ENCODE measurements around the gene FCN3. TPM values are rescaled to one million over a fixed set of nuclear protein-coding genes. Genes with fewer than 3 reads are reported as not detected.
"Not testable (repeated sequence)": the region's sequence is repeated elsewhere in the genome, so short reads cannot be mapped to it uniquely, and the experiment has no call there.

FCN3 gene
- polyA plus RNA-seq, result not detected

- peaks cover 0 to 2% of the 10 kb centered on the region in 2 donors for H3K4me1 Mint-ChIP-seq
- H3K27me3 Mint-ChIP-seq (ENCODE audit: low read depth in 3 of 3), result no peaks in the 10 kb centered on the region
- H3K9me3 Mint-ChIP-seq, result no peaks in the 10 kb centered on the region
- DNase-seq, result no peak
- no peaks in the 10 kb centered on the region for H3K36me3 Mint-ChIP-seq
- H3K27ac Mint-ChIP-seq, result no peak within 1 kb of the TSS
- H3K4me3 Mint-ChIP-seq, result no peak within 1 kb of the TSS
Measured at GRCh38 chr1:27374362-27375086, at the start of gene FCN3. FCN3 (minus strand) TSS chr1:27374824; CDS start chr1:27374818, 6 bp downstream.

DNA sequence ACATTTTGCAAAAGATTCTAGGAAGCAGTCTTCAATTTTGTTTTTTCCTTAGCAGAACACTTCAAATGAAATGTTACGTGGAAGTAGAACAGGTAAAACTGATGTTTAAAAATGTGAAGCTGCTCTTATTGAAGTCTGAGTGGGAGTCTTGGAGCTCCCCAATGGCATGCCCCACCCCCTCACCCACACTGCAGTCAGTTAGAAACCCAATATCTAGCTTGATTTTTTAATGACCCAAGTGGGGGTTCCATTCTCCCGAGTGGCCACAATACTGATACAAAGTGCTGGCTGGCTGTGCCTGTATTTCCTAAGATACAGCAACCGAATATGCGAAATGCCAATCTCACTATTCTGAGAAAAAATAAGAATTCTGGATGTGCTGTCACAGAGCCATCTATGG, 49.1 kb upstream of the FCN3 start:
- DNase-seq, result no peak
- H3K4me3 Mint-ChIP-seq, result no peak overlapping the region
- H3K27ac Mint-ChIP-seq, result peak overlapping the region in 5 of 6 donors; percentile 18 to 79 (median 41)
- no peaks in the 10 kb centered on the region for H3K9me3 Mint-ChIP-seq
- H3K4me1 Mint-ChIP-seq, result peaks cover 51 to 68% of the 10 kb centered on the region in 2 donors
- H3K27me3 Mint-ChIP-seq (ENCODE audit: low read depth in 3 of 3), result no peaks in the 10 kb centered on the region
- H3K36me3 Mint-ChIP-seq, result peaks cover 3 to 5% (median 4%) of the 10 kb centered on the region in 3 donors

- Mint-ChIP-seq H3K4me3 (peak overlapping the region in 2 of 5 donors; percentile 36 to 74), H3K4me1 (peaks cover 50 to 69% of the 10 kb centered on the region in 2 donors)
- DNase-seq, result peak; percentile 30 to 71 (median 44)
Measured at GRCh38 chr1:27418326-27419185, 43.9 kb upstream of the FCN3 start.

GRCh38 chr1:27417713-27418112, 43.1 kb upstream of the FCN3 start:
- no peak for DNase-seq
- Mint-ChIP-seq H3K4me1 (peaks cover 49 to 66% of the 10 kb centered on the region in 2 donors), H3K27me3 (ENCODE audit: low read depth in 3 of 3) (peaks cover 0 to 5% (median 0%) of the 10 kb centered on the region in 3 donors), H3K9me3 (no peaks in the 10 kb centered on the region), H3K27ac (peak overlapping the region in 5 of 6 donors; percentile 52 to 98 (median 84)), H3K36me3 (peaks cover 17 to 46% (median 24%) of the 10 kb centered on the region in 3 donors), H3K4me3 (no peak overlapping the region)

More at GRCh38 chr1:27418326-27419185, 43.9 kb upstream of the FCN3 start:
- Mint-ChIP-seq H3K27me3 (ENCODE audit: low read depth in 3 of 3) (peaks cover 0 to 5% (median 0%) of the 10 kb centered on the region in 3 donors), H3K27ac (peak overlapping the region; percentile 36 to 98 (median 84)), H3K36me3 (peaks cover 13 to 39% (median 18%) of the 10 kb centered on the region in 3 donors), H3K9me3 (no peaks in the 10 kb centered on the region)

GRCh38 chr1:27416387-27417111, 41.9 kb upstream of the FCN3 start:
- peaks cover 38 to 55% of the 10 kb centered on the region in 2 donors for H3K4me1 Mint-ChIP-seq
- peaks cover 17 to 50% (median 24%) of the 10 kb centered on the region in 3 donors for H3K36me3 Mint-ChIP-seq
- H3K27me3 Mint-ChIP-seq (ENCODE audit: low read depth in 3 of 3), result peaks cover 0 to 5% (median 0%) of the 10 kb centered on the region in 3 donors
- H3K9me3 Mint-ChIP-seq, result no peaks in the 10 kb centered on the region
- H3K4me3 Mint-ChIP-seq, result peak overlapping the region in 1 of 5 donors; percentile 47
- DNase-seq, result peak; percentile 57 to 73 (median 67)
- H3K27ac Mint-ChIP-seq, result peak overlapping the region; percentile 23 to 85 (median 49)

DNA sequence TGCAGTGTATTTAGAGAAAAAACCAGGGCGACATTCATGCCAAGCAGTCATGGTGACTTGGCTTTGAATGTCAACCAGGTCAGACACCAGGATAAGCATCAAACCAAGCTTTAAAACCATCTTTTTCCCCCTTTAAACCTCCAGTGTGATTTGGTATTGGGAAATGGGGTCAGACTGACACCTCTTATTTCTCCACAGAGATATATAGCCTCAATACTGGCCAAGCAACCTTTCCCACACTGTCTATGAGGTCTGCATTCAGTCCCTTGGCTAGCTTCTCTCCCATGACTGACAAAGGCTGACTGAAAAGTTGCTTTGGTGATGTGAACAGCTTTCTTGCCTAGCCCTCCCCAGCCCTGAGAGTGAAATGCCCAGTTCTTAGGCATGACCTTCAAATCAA, 39.5 kb upstream of the FCN3 start:
- peak overlapping the region in 1 of 6 donors; percentile 48 for H3K27ac Mint-ChIP-seq
- no peak overlapping the region for H3K4me3 Mint-ChIP-seq
- peaks cover 22 to 64% (median 30%) of the 10 kb centered on the region in 3 donors for H3K36me3 Mint-ChIP-seq
- no peaks in the 10 kb centered on the region for H3K9me3 Mint-ChIP-seq
- H3K27me3 Mint-ChIP-seq (ENCODE audit: low read depth in 3 of 3), result peaks cover 0 to 8% (median 0%) of the 10 kb centered on the region in 3 donors
- H3K4me1 Mint-ChIP-seq, result peaks cover 29 to 46% of the 10 kb centered on the region in 2 donors
- no peak for DNase-seq

GRCh38 chr1:27413004-27413403, 38.4 kb upstream of the FCN3 start:
- no peaks in the 10 kb centered on the region for H3K9me3 Mint-ChIP-seq
- peaks cover 0 to 8% (median 0%) of the 10 kb centered on the region in 3 donors for H3K27me3 Mint-ChIP-seq (ENCODE audit: low read depth in 3 of 3)
- H3K27ac Mint-ChIP-seq, result peak overlapping the region in 1 of 6 donors; percentile 40
- H3K4me3 Mint-ChIP-seq, result no peak overlapping the region
- H3K36me3 Mint-ChIP-seq, result peaks cover 22 to 69% (median 30%) of the 10 kb centered on the region in 3 donors
- H3K4me1 Mint-ChIP-seq, result peaks cover 22 to 35% of the 10 kb centered on the region in 2 donors
- DNase-seq, result no peak

DNA sequence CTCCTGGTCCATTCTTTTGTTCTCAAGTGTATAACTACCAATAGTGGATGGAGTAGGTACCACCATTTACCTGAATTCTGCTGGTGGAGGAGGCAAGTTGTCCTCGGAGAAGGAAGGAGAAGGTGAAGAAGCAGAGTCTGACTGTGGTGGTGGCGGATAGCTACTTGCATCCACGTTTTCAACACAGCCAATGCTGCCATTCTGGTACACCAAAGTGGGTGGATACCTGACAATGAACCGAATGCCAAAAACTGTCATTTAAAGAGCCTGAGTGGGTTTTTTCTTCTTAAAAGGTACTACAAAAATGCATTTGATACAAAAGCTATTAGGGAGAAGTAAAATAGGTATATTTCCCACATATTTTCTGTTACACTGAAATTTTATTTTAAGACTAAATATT, 37.9 kb upstream of the FCN3 start:
- no peak for DNase-seq
- Mint-ChIP-seq H3K27ac (peak overlapping the region in 2 of 6 donors; percentile 12 to 30), H3K4me3 (no peak overlapping the region), H3K36me3 (peaks cover 22 to 71% (median 30%) of the 10 kb centered on the region in 3 donors), H3K27me3 (ENCODE audit: low read depth in 3 of 3) (peaks cover 0 to 8% (median 0%) of the 10 kb centered on the region in 3 donors), H3K4me1 (peaks cover 22 to 30% of the 10 kb centered on the region in 2 donors), H3K9me3 (no peaks in the 10 kb centered on the region)

GRCh38 chr1:27410709-27411108, 36.1 kb upstream of the FCN3 start:
- no peak for DNase-seq
- Mint-ChIP-seq H3K27me3 (ENCODE audit: low read depth in 3 of 3) (peaks cover 0 to 8% (median 0%) of the 10 kb centered on the region in 3 donors), H3K27ac (peak overlapping the region in 3 of 6 donors; percentile 12 to 45 (median 39)), H3K4me3 (no peak overlapping the region), H3K36me3 (peaks cover 20 to 59% (median 22%) of the 10 kb centered on the region in 3 donors), H3K9me3 (no peaks in the 10 kb centered on the region), H3K4me1 (peaks cover 4 to 13% of the 10 kb centered on the region in 2 donors)

GRCh38 chr1:27409669-27410068, 35.0 kb upstream of the FCN3 start:
- peaks cover 0 to 3% of the 10 kb centered on the region in 2 donors for H3K4me1 Mint-ChIP-seq
- H3K36me3 Mint-ChIP-seq, result peaks cover 14 to 49% (median 16%) of the 10 kb centered on the region in 3 donors
- H3K27ac Mint-ChIP-seq, result peak overlapping the region in 1 of 6 donors; percentile 58

GRCh38 chr1:27408151-27408550, 33.5 kb upstream of the FCN3 start:
- no peaks in the 10 kb centered on the region for H3K9me3 Mint-ChIP-seq

More at GRCh38 chr1:27409669-27410068, 35.0 kb upstream of the FCN3 start:
- peaks cover 0 to 7% (median 0%) of the 10 kb centered on the region in 3 donors for H3K27me3 Mint-ChIP-seq (ENCODE audit: low read depth in 3 of 3)
- no peak overlapping the region for H3K4me3 Mint-ChIP-seq
- no peak for DNase-seq
- no peaks in the 10 kb centered on the region for H3K9me3 Mint-ChIP-seq

DNA sequence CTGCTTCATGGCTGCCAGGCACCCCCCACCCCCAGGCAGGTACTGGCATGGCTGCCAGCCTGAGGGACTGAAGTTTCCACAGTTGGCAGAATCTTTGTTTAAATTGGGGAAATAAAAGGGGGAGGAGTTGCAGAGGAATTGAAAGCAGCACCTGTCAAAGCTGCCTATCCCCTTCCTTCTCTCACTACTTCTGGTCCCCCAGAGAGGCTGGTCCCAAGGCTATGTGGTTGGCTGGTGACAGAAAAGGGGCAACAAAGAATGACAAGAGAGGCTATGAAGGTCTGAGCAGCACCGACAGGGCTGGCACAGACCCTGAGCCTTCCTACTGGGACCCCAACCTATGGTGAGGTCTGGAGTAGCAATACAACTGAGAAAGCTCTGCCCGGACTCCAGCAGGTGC, 32.2 kb upstream of the FCN3 start:
- not testable (repeated sequence) for H3K4me3 Mint-ChIP-seq, DNase-seq
- H3K27ac Mint-ChIP-seq, result peak overlapping the region in 1 of 6 donors; percentile 65

More at GRCh38 chr1:27408151-27408550, 33.5 kb upstream of the FCN3 start:
- Mint-ChIP-seq H3K4me3 (no peak overlapping the region), H3K27ac (peak overlapping the region in 1 of 6 donors; percentile 32), H3K27me3 (ENCODE audit: low read depth in 3 of 3) (peaks cover 0 to 9% (median 3%) of the 10 kb centered on the region in 3 donors), H3K36me3 (peaks cover 10 to 39% (median 12%) of the 10 kb centered on the region in 3 donors), H3K4me1 (peaks cover 14 to 15% of the 10 kb centered on the region in 2 donors)
- DNase-seq, result no peak

DNA sequence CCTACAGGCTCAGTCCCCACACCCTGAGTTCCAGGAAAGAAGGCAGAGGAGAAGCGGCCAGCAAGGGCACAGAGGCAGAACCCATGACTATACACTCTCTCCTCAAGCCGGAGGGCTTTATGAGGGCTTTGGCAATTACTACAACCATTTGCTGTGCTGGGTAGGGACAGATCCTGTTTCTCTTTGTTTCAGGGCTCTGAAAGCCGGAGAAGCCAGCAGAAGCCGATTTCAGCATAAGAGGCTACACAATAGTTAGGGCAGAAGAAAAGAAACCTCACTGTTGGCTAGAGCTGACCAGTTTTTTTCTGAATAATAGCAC, 31.7 kb upstream of the FCN3 start:
- Mint-ChIP-seq H3K4me1 (peaks cover 30 to 32% of the 10 kb centered on the region in 2 donors), H3K36me3 (peaks cover 6 to 31% (median 9%) of the 10 kb centered on the region in 3 donors), H3K9me3 (no peaks in the 10 kb centered on the region), H3K4me3 (no peak overlapping the region), H3K27me3 (ENCODE audit: low read depth in 3 of 3) (peaks cover 0 to 10% (median 3%) of the 10 kb centered on the region in 3 donors), H3K27ac (peak overlapping the region in 4 of 6 donors; percentile 10 to 46 (median 26))
- no peak for DNase-seq

More for the DNA sequence above, 32.2 kb upstream of the FCN3 start:
- peaks cover 25 to 27% of the 10 kb centered on the region in 2 donors for H3K4me1 Mint-ChIP-seq
- H3K27me3 Mint-ChIP-seq (ENCODE audit: low read depth in 3 of 3); H3K9me3 Mint-ChIP-seq: not testable (repeated sequence)
- H3K36me3 Mint-ChIP-seq, result peaks cover 6 to 32% (median 9%) of the 10 kb centered on the region in 3 donors
